Muscle of leg (tissue), 11 donors: Measurements from ENCODE around the gene PPAN. TPM values are rescaled to one million over a fixed set of nuclear protein-coding genes. Genes with fewer than 3 reads are reported as not detected.

Experiments
- DNase-seq: peaks from one replicate; pipeline ENCODE4 v3.0.0; 2013
- H3K27ac ChIP-seq: one replicate; pipeline ENCODE4 v1.5.1; 2013; ENCODE audit warnings: mild to moderate bottlenecking, low read length, control low read depth
- H3K27me3 ChIP-seq: one replicate; pipeline ENCODE4 v1.6.1; 2013; ENCODE audit warnings: low read length; ENCODE audit not compliant: control insufficient read depth, insufficient read depth
- H3K36me3 ChIP-seq: one replicate; pipeline ENCODE4 v1.6.1; 2013; ENCODE audit warnings: low read length; ENCODE audit not compliant: control insufficient read depth, insufficient read depth
- H3K4me1 ChIP-seq: one replicate; pipeline ENCODE4 v1.6.1; 2013; ENCODE audit warnings: low read length; ENCODE audit not compliant: control insufficient read depth, insufficient read depth
- H3K4me3 ChIP-seq: one replicate; pipeline ENCODE4 v1.5.1; 2013; ENCODE audit warnings: low read length, control low read depth
- H3K9me3 ChIP-seq: replicated peaks from 2 replicates; pipeline ENCODE4 v1.6.1; 2013; ENCODE audit warnings: low read depth, low read length; ENCODE audit not compliant: control insufficient read depth
- WGBS: methylation state at CpG from one replicate; pipeline ENCODE4 v1.1.5; 2013; ENCODE audit warnings: missing lambda C conversion rate; ENCODE audit not compliant: insufficient coverage; 5-methylcytosine and 5-hydroxymethylcytosine counted together
- polyA plus RNA-seq, 8 donors: library from polyadenylated mRNA; unstranded; fragments of 120-200 nt; gene quantifications; one replicate each; pipeline versions ENCODE4 v1.2.1 to v1.2.3, GENCODE V29; 2013; ENCODE audit warnings: inconsistent platforms in 1 of 8, low replicate concordance in 1 of 8; ENCODE audit not compliant: insufficient read length in 8 of 8, insufficient read depth in 1 of 8
- total RNA-seq: library from RNA; stranded (reverse); fragments of 120-200 nt; gene quantifications from one replicate; pipeline ENCODE4 v1.2.4, GENCODE V29; 2013

Gene PPAN
- total and polyA plus RNA-seq, 9 donors: 17.6 to 32.7 (median 29.1) TPM

GRCh38 chr19:10092648-10093294 is 13.4 kb upstream of the PPAN start:
- peaks cover 35% of the 10 kb centered on the region for H3K36me3 ChIP-seq
- no peaks in the 10 kb centered on the region for H3K9me3 ChIP-seq
- 92% methylated on average over 7 of the region's 9 CpGs for WGBS
- H3K4me1 ChIP-seq: peaks cover 11% of the 10 kb centered on the region
- no peak overlapping the region for H3K4me3 ChIP-seq
- no peaks in the 10 kb centered on the region for H3K27me3 ChIP-seq
- no peak for DNase-seq
- H3K27ac ChIP-seq: no peak overlapping the region

DNA sequence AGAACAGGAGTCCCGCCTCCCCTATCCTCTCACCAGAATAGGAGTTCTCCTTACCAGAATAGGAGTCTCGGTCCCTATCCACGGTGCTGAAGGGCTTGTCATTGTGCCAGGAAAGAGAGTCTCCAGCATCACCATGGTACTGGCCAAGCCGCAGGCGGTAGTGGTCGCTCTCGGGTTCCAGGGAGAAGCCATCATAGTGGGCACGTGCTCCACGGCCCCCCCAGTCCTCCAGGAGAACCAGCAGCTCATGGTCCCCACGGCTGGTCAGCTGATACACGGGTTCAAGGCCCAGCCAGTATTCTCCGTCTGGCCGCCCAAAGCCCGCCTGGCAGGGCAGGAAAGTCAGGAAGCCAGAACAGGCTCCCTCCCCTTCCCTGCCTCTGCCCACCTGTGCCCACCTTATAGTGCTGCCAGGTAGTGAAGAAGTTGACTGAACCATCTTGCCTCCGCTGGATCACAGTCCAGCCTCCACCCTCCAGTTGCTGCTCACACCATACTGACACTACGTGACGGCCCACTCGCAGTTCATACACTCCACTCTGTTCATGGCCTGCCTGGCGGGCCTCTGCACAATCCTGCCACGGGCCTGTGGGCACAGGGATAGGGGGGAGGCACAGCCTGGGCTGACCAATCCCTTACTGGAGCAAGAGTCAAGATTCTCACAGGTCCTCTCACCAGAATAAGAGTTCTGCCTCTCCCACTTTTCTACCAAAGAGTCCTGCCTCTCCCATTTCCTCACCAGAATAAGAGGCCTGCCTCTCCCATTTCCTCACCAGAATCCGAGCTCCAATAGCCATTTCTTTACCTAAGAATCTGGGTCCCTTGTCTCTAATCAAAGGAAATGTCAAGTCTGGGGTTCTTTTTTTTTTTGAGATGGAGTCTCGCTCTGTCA is 12.6 kb upstream of the PPAN start:
- H3K27me3 ChIP-seq: no peaks in the 10 kb centered on the region
- no peaks in the 10 kb centered on the region for H3K9me3 ChIP-seq
- H3K4me3 ChIP-seq: no peak overlapping the region
- H3K4me1 ChIP-seq: peaks cover 11% of the 10 kb centered on the region
- H3K27ac ChIP-seq: no peak overlapping the region
- peaks cover 35% of the 10 kb centered on the region for H3K36me3 ChIP-seq
- no peak for DNase-seq
- 77% methylated on average over 15 of the region's 22 CpGs for WGBS

GRCh38 chr19:10095622-10095947 is 10.6 kb upstream of the PPAN start:
- whole genome bisulfite sequencing: 36% methylated on average over 4 of the region's 7 CpGs
- DNase-seq: no peak
- H3K27ac ChIP-seq: peak overlapping the region; percentile 71

GRCh38 chr19:10095948-10096614 is 10.1 kb upstream of the PPAN start:
- no peaks in the 10 kb centered on the region for H3K9me3 ChIP-seq
- H3K4me3 ChIP-seq: peak overlapping the region; percentile 49
- peaks cover 11% of the 10 kb centered on the region for H3K4me1 ChIP-seq
- H3K27me3 ChIP-seq: no peaks in the 10 kb centered on the region
- 2% methylated on average over 97 of the region's 97 CpGs for WGBS
- peak overlapping the region; percentile 71 for H3K27ac ChIP-seq
- DNase-seq: peak; percentile 96
- peaks cover 21% of the 10 kb centered on the region for H3K36me3 ChIP-seq

More at GRCh38 chr19:10095622-10095947, 10.6 kb upstream of the PPAN start:
- Histone ChIP-seq H3K4me3 (no peak overlapping the region), H3K9me3 (no peaks in the 10 kb centered on the region), H3K4me1 (peaks cover 11% of the 10 kb centered on the region), H3K27me3 (no peaks in the 10 kb centered on the region), H3K36me3 (peaks cover 21% of the 10 kb centered on the region)

DNA sequence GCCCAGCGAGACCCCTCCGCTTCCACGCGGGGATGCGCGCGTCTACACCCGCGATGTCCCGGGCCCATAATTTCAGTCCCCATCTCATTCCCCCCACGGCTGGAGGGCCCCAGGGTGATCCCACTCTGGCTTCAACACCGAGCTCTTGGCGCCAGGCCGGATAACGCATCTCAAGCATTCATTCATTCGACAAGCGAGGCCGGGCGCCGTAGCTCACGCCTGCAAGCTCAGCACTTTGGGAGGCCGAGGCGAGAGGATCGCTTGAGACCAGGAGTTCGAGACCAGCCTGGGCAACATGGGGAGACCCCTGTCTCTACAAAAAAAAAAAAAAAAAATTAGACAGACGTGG is 9.6 kb upstream of the PPAN start:
- Histone ChIP-seq H3K27me3 (no peaks in the 10 kb centered on the region), H3K4me3 (peak overlapping the region; percentile 49), H3K27ac (peak overlapping the region; percentile 21), H3K36me3 (peaks cover 18% of the 10 kb centered on the region), H3K4me1 (peaks cover 11% of the 10 kb centered on the region), H3K9me3 (no peaks in the 10 kb centered on the region)
- DNase-seq: no peak
- WGBS: 13% methylated on average over 23 of the region's 26 CpGs

DNA sequence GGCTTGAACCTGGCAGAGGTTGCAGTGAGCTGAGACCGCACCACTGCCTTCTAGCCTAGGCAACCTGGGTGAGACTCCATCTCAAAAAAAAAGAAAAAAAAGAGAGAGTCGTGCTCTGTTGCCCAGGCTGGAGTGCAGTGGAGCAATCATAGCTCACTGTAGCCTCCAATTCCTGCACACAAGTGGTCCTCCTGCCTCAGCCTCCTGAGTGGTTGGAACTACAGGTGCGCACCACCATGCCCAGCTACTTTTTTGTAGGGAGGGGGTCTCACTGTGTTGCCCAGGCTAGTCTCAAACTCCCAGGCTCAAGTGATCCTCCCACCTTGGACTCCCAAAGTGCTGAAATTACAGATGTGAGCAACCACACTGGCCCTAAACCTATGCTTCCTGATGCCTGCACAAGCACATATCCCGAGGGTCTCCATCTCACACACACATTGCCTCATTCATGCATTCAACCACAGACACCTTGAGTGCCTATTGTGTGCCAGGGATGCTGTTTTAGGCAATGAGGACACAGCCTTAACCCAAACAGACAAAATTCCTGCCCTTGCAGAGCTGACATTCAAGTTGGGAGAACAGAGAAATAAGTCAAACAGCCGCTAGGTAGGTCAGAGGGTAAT is 5.9 kb upstream of the PPAN start:
- Histone ChIP-seq H3K27me3 (no peaks in the 10 kb centered on the region), H3K4me3 (no peak overlapping the region), H3K9me3 (no peaks in the 10 kb centered on the region), H3K36me3 (no peaks in the 10 kb centered on the region), H3K4me1 (peaks cover 17% of the 10 kb centered on the region), H3K27ac (no peak overlapping the region)
- no peak for DNase-seq
- 90% methylated on average over 2 of the region's 5 CpGs for WGBS

- no peak for DNase-seq
- Histone ChIP-seq H3K27ac (peak overlapping the region; percentile 20), H3K27me3 (no peaks in the 10 kb centered on the region), H3K36me3 (peaks cover 7% of the 10 kb centered on the region), H3K9me3 (no peaks in the 10 kb centered on the region), H3K4me3 (no peak overlapping the region), H3K4me1 (peaks cover 19% of the 10 kb centered on the region)
- 71% methylated on average over 4 of the region's 7 CpGs for WGBS
Observed at GRCh38 chr19:10102787-10103236, 3.4 kb upstream of the PPAN start.

- DNase-seq: no peak
- no peaks in the 10 kb centered on the region for H3K27me3 ChIP-seq
- no peak overlapping the region for H3K4me3 ChIP-seq
- peak overlapping the region; percentile 83 for H3K27ac ChIP-seq
- peaks cover 17% of the 10 kb centered on the region for H3K36me3 ChIP-seq
- no peaks in the 10 kb centered on the region for H3K9me3 ChIP-seq
- H3K4me1 ChIP-seq: peaks cover 19% of the 10 kb centered on the region
Observed at GRCh38 chr19:10104130-10104513, 2.0 kb upstream of the PPAN start.

DNA sequence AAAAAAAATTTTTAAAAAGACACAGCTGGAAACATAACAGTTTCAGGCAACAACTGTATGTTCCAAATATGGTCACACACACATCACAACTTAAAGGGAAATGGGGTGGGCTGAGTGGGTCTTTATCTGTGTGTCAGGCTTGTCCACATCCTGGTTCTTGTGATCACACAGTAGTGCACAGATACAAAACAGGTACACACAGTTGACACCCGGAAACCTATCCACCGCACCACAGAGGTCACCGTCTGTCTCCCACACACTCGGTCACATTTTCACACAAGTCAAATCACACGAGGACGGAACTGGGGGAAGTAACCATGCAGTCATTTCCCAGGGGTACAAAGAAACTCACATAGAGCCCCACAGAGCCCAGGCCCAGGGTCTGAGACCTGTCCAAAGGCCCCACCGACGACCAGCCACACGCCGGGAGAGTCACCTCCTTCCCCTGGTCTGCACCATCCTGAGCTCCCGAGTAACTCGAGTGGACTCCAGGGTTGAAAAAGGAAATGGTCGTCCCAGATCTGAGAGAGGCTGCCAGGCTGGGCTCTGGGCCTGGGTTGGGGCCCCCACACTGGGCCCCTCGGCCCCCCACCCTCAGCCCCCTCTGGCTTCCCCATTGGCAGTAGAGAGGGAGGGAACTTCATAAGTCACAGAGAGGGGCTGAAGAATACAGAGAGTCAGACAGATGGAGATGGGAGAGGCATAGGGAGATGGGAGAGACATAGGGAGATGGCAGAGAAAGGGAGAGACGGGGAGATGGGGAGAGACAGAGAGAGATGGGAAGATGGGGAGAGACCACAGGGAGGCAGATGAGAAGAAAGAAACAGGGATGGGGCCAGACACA is 1.3 kb upstream of the PPAN start:
- Histone ChIP-seq H3K36me3 (peaks cover 25% of the 10 kb centered on the region), H3K4me1 (peaks cover 19% of the 10 kb centered on the region), H3K4me3 (peak overlapping the region; percentile 25), H3K9me3 (no peaks in the 10 kb centered on the region), H3K27ac (peak overlapping the region; percentile 83), H3K27me3 (no peaks in the 10 kb centered on the region)
- peak; percentile 70 for DNase-seq
- 30% methylated on average over 3 of the region's 15 CpGs for WGBS
